GM23338 (cell line): ENCODE data around the gene DAB1. TPM values are rescaled to one million over a fixed set of nuclear protein-coding genes. Genes with fewer than 3 reads are reported as not detected.

ENCODE experiments used
- ATAC-seq: fragments of 200-7000 bp; cut with Tn5 transposase; 3 replicates; pipeline ENCODE4 v1.9.1; 2020
- DNase-seq: peaks from one replicate; pipeline ENCODE4 v3.0.0-alpha.2; 2015; ENCODE audit warnings: low spot score
- H2AFZ ChIP-seq: fragments of 200-600 bp; sonication (generic); 2 replicates; pipeline ENCODE4 v1.8.0; 2016; ENCODE audit warnings: antibody characterized with exemption, mild to moderate bottlenecking, moderate library complexity
- H3F3A ChIP-seq: fragments of 200-600 bp; sonication (generic); replicated peaks from 2 replicates; pipeline ENCODE4 v1.8.0; 2017; ENCODE audit warnings: antibody characterized with exemption, mixed run types, low read depth
- H3K27ac ChIP-seq: fragments of 200-600 bp; sonication (generic); 2 replicates; pipeline ENCODE4 v1.6.1; 2016; ENCODE audit warnings: low read depth
- H3K27me3 ChIP-seq: fragments of 200-600 bp; sonication (generic); 2 replicates; pipeline ENCODE4 v1.8.0; 2016; ENCODE audit warnings: mild to moderate bottlenecking, mixed run types, moderate library complexity; ENCODE audit not compliant: insufficient read depth
- H3K36me3 ChIP-seq: fragments of 200-600 bp; sonication (generic); 2 replicates; pipeline ENCODE4 v1.8.0; 2016; ENCODE audit warnings: mild to moderate bottlenecking; ENCODE audit not compliant: insufficient read depth
- H3K4me1 ChIP-seq: fragments of 200-600 bp; sonication (generic); 2 replicates; pipeline ENCODE4 v1.8.0; 2016; ENCODE audit warnings: mild to moderate bottlenecking, moderate library complexity; ENCODE audit not compliant: insufficient read depth
- H3K4me2 ChIP-seq: fragments of 200-600 bp; sonication (generic); 2 replicates; pipeline ENCODE4 v1.7.1; 2017; ENCODE audit warnings: mixed run types
- H3K4me3 ChIP-seq: fragments of 200-600 bp; sonication (generic); 2 replicates; pipeline ENCODE4 v1.6.1; 2016; ENCODE audit warnings: mixed run types
- H3K79me2 ChIP-seq: fragments of 200-600 bp; sonication (generic); replicated peaks from 2 replicates; pipeline ENCODE4 v1.8.0; 2017; ENCODE audit warnings: mild to moderate bottlenecking; ENCODE audit not compliant: insufficient read depth
- H3K9me2 ChIP-seq: fragments of 200-600 bp; sonication (generic); 2 replicates; pipeline ENCODE4 v1.8.0; 2017; ENCODE audit not compliant: insufficient read depth
- H4K20me1 ChIP-seq: fragments of 200-600 bp; sonication (generic); replicated peaks from 2 replicates; pipeline ENCODE4 v1.8.0; 2017; ENCODE audit warnings: mild to moderate bottlenecking; ENCODE audit not compliant: insufficient read depth
- H3K27ac Mint-ChIP-seq: 2 replicates; pipeline ENCODE4 v1.8.0; 2020; ENCODE audit warnings: inconsistent platforms, mild to moderate bottlenecking, moderate library complexity, mixed read lengths
- H3K27me3 Mint-ChIP-seq: 3 replicates; pipeline ENCODE4 v1.8.0; 2022; ENCODE audit warnings: low read depth, mild to moderate bottlenecking, moderate library complexity, mixed read lengths, inconsistent platforms; ENCODE audit not compliant: insufficient read depth, poor library complexity
- H3K36me3 Mint-ChIP-seq: 3 replicates; pipeline ENCODE4 v1.8.0; 2021; ENCODE audit warnings: low read depth, mild to moderate bottlenecking, inconsistent platforms, moderate library complexity, mixed read lengths
- H3K4me1 Mint-ChIP-seq: 3 replicates; pipeline ENCODE4 v1.8.0; 2020; ENCODE audit warnings: mild to moderate bottlenecking, inconsistent platforms, mixed read lengths
- H3K4me3 Mint-ChIP-seq: 3 replicates; pipeline ENCODE4 v1.8.0; 2021; ENCODE audit warnings: moderate library complexity, mild to moderate bottlenecking, inconsistent platforms, mixed read lengths
- H3K9me3 Mint-ChIP-seq: 3 replicates; pipeline ENCODE4 v1.8.0; 2020; ENCODE audit warnings: moderate library complexity, mild to moderate bottlenecking, inconsistent platforms, mixed read lengths
- NANOG ChIP-seq: IDR thresholded peaks from 2 replicates; pipeline ENCODE4 v1.6.1; 2016; ENCODE audit warnings: antibody characterized with exemption, borderline replicate concordance
- STAT1 ChIP-seq: IDR thresholded peaks from one replicate; pipeline ENCODE4 v1.6.1; 2016; ENCODE audit warnings: antibody characterized with exemption; ENCODE audit not compliant: unreplicated experiment
- polyA plus RNA-seq: library from polyadenylated mRNA; unstranded; fragments of >200 nt; fragmentation: Nextera tagmentation; extraction: Ambion mirVana; gene quantifications from 2 replicates; pipeline ENCODE4 v1.2.1, GENCODE V29; 2016
- total RNA-seq: library from RNA; depleted of rRNA; stranded (reverse); fragments of >200 nt; shearing (Covaris generic); gene quantifications from 2 replicates; pipeline ENCODE4 v1.2.3, GENCODE V29; 2014
- TF ChIP-seq, protein P1 (sequence below): IDR thresholded peaks from 2 replicates; pipeline ENCODE4 v1.6.1; 2016; ENCODE audit warnings: antibody characterized with exemption
- TF ChIP-seq, protein P2 (sequence below), 2 experiments: fragments of 200-600 bp in 1 of 2; sonication (generic) in 1 of 2; conservative IDR thresholded peaks; 2 replicates each; pipeline versions ENCODE4 v1.5.1 to v1.6.1; 2016 to 2017; ENCODE audit warnings: antibody characterized with exemption in 2 of 2, low read depth in 2 of 2, mild to moderate bottlenecking in 2 of 2, moderate library complexity in 1 of 2
- TF ChIP-seq, protein P3 (sequence below): fragments of 250-450 bp; sonication (Bioruptor Pico); IDR thresholded peaks from 2 replicates; pipeline ENCODE4 v1.5.0; 2020; ENCODE audit warnings: mild to moderate bottlenecking, moderate library complexity

Gene DAB1
- total and polyA plus RNA-seq, 2 experiments from 2014 or later: 12.8 to 14.5 TPM

DNA sequence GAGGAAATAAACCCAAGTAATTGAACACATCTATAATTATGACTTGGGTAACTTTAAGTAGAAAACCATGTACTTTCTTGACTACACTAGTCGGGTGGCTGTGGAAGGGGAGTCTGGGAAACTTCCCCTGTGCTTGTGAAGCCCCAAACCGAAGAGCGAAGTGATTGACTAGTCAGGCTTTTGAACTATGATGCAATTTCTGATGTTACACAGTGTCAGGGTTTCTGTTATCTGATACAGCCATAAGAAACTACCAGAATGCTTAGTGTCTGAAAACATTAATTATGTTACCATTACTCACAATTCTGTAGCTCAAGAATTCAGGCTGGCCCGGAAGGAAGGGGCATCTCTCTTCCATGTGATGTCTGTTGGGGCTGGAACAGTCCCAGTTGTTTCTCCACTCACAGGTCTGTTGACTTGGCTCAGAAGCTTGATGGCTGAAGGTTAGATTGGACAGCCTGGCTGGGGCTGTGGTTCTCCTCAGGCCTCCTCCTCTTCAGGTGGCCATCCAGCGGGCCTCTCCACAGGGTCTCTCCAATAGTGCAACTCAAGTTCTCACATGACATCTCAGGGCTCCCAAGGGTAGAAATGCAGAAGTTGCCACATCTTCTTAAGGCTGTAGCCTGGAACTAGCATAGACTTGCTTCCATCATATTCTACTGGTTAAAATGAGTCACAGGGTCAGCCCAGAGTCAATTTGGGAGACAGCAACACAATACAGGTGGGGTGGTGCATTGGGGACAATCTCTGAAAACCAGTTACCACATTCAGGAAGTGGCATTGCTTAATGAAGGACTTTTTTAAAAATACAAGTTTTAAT, 449.7 kb downstream of the DAB1 start:
- no peaks in the 10 kb centered on the region for H3K27me3 ChIP-seq
- no peaks in the 10 kb centered on the region for H3F3A ChIP-seq
- no peaks in the 10 kb centered on the region for H3K36me3 ChIP-seq
- TF ChIP-seq NANOG: no peak
- no peak for TF ChIP-seq STAT1
- TF ChIP-seq, protein P1, sequence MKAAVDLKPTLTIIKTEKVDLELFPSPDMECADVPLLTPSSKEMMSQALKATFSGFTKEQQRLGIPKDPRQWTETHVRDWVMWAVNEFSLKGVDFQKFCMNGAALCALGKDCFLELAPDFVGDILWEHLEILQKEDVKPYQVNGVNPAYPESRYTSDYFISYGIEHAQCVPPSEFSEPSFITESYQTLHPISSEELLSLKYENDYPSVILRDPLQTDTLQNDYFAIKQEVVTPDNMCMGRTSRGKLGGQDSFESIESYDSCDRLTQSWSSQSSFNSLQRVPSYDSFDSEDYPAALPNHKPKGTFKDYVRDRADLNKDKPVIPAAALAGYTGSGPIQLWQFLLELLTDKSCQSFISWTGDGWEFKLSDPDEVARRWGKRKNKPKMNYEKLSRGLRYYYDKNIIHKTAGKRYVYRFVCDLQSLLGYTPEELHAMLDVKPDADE: no peak
- TF ChIP-seq, protein P2, sequence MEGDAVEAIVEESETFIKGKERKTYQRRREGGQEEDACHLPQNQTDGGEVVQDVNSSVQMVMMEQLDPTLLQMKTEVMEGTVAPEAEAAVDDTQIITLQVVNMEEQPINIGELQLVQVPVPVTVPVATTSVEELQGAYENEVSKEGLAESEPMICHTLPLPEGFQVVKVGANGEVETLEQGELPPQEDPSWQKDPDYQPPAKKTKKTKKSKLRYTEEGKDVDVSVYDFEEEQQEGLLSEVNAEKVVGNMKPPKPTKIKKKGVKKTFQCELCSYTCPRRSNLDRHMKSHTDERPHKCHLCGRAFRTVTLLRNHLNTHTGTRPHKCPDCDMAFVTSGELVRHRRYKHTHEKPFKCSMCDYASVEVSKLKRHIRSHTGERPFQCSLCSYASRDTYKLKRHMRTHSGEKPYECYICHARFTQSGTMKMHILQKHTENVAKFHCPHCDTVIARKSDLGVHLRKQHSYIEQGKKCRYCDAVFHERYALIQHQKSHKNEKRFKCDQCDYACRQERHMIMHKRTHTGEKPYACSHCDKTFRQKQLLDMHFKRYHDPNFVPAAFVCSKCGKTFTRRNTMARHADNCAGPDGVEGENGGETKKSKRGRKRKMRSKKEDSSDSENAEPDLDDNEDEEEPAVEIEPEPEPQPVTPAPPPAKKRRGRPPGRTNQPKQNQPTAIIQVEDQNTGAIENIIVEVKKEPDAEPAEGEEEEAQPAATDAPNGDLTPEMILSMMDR (conservative IDR thresholded peaks at IDR 0.05; ENCODE audit: low read depth in 2 of 2): no peak
- TF ChIP-seq, protein P3, sequence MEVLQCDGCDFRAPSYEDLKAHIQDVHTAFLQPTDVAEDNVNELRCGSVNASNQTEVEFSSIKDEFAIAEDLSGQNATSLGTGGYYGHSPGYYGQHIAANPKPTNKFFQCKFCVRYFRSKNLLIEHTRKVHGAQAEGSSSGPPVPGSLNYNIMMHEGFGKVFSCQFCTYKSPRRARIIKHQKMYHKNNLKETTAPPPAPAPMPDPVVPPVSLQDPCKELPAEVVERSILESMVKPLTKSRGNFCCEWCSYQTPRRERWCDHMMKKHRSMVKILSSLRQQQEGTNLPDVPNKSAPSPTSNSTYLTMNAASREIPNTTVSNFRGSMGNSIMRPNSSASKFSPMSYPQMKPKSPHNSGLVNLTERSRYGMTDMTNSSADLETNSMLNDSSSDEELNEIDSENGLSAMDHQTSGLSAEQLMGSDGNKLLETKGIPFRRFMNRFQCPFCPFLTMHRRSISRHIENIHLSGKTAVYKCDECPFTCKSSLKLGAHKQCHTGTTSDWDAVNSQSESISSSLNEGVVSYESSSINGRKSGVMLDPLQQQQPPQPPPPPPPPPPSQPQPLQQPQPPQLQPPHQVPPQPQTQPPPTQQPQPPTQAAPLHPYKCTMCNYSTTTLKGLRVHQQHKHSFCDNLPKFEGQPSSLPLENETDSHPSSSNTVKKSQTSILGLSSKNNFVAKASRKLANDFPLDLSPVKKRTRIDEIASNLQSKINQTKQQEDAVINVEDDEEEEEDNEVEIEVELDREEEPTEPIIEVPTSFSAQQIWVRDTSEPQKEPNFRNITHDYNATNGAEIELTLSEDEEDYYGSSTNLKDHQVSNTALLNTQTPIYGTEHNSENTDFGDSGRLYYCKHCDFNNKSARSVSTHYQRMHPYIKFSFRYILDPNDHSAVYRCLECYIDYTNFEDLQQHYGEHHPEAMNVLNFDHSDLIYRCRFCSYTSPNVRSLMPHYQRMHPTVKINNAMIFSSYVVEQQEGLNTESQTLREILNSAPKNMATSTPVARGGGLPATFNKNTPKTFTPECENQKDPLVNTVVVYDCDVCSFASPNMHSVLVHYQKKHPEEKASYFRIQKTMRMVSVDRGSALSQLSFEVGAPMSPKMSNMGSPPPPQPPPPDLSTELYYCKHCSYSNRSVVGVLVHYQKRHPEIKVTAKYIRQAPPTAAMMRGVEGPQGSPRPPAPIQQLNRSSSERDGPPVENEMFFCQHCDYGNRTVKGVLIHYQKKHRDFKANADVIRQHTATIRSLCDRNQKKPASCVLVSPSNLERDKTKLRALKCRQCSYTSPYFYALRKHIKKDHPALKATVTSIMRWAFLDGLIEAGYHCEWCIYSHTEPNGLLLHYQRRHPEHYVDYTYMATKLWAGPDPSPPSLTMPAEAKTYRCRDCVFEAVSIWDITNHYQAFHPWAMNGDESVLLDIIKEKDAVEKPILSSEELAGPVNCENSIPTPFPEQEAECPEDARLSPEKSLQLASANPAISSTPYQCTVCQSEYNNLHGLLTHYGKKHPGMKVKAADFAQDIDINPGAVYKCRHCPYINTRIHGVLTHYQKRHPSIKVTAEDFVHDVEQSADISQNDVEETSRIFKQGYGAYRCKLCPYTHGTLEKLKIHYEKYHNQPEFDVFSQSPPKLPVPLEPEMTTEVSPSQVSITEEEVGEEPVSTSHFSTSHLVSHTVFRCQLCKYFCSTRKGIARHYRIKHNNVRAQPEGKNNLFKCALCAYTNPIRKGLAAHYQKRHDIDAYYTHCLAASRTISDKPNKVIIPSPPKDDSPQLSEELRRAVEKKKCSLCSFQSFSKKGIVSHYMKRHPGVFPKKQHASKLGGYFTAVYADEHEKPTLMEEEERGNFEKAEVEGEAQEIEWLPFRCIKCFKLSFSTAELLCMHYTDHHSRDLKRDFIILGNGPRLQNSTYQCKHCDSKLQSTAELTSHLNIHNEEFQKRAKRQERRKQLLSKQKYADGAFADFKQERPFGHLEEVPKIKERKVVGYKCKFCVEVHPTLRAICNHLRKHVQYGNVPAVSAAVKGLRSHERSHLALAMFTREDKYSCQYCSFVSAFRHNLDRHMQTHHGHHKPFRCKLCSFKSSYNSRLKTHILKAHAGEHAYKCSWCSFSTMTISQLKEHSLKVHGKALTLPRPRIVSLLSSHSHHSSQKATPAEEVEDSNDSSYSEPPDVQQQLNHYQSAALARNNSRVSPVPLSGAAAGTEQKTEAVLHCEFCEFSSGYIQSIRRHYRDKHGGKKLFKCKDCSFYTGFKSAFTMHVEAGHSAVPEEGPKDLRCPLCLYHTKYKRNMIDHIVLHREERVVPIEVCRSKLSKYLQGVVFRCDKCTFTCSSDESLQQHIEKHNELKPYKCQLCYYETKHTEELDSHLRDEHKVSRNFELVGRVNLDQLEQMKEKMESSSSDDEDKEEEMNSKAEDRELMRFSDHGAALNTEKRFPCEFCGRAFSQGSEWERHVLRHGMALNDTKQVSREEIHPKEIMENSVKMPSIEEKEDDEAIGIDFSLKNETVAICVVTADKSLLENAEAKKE: no peak
- ATAC-seq (no peak), DNase-seq (no peak)
- no peaks in the 10 kb centered on the region for H4K20me1 ChIP-seq
- Mint-ChIP-seq H3K27ac (no peak overlapping the region), H3K36me3 (no peaks in the 10 kb centered on the region), H3K4me1 (no peaks in the 10 kb centered on the region), H3K4me3 (no peak overlapping the region), H3K27me3 (no peaks in the 10 kb centered on the region), H3K9me3 (no peaks in the 10 kb centered on the region)
- H2AFZ ChIP-seq: no peak overlapping the region
- no peaks in the 10 kb centered on the region for H3K4me1 ChIP-seq
- no peak overlapping the region for H3K4me3 ChIP-seq
- H3K9me2 ChIP-seq: no peaks in the 10 kb centered on the region
- H3K27ac ChIP-seq: no peak overlapping the region
- no peaks in the 10 kb centered on the region for H3K79me2 ChIP-seq
- no peak overlapping the region for H3K4me2 ChIP-seq
